HS-27A (cell line): ENCODE results near the gene ANKDD1A.
A peak's percentile ranks its signal among the peaks of the same experiment; 100 is the strongest.

Experiments used
- DNase-seq: peaks from one replicate; pipeline ENCODE4 v3.0.0-alpha.2; 2012; ENCODE audit warnings: low read depth, missing footprints

Gene ANKDD1A

DNA sequence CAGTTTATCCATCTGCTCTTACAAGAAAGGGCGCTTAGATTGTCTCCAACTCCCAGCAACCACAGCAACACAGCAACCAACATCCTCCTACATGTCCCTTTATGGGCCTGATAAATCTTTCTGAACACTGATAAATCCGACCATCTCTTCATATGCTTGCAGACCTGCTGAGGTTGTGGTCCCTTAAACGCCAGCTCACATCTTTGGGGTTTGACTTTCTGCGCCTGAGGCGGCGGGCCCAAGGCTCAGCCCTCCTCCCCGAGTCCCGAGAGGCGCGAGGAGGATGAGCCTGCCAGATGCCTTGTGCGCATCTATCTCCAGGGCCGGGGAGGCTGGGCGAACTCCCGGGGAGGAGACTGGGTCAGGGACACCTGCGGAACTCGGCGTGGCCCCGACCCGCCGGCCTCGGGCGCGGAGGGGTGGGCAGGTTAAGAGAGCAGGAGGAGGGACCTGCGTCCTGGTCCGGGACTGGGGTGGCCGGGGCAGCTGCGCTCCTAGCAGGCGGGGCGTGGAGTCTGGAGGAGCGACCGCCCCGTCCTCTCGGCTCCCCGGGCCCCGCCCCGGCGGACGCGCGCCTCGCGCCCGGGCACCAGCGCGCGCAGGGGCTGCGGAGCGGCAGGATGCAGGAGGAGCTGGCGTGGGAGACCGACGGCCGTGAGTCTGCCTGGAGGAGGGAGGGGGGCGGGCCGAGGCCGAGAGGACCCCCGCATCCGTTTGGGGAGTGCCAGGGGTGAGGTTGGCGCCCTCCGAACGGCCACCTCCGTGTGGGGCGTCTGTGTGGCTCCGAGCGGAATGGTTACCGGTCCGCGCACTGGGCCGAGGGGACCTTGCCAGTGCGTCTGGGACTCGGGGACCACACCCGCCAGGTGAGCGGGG is at the start of gene ANKDD1A:
TSS of gene ANKDD1A (plus strand) at position 592 of the 876 bp plus-strand sequence. CDS start at position 621, 29 bp downstream.
- no peak for DNase-seq

GRCh38 chr15:64861960-64862359 is 49.7 kb upstream of the ANKDD1A start:
- DNase-seq = no peak

- DNase-seq = no peak
Observed at GRCh38 chr15:64862408-64862807, 49.3 kb upstream of the ANKDD1A start.

DNA sequence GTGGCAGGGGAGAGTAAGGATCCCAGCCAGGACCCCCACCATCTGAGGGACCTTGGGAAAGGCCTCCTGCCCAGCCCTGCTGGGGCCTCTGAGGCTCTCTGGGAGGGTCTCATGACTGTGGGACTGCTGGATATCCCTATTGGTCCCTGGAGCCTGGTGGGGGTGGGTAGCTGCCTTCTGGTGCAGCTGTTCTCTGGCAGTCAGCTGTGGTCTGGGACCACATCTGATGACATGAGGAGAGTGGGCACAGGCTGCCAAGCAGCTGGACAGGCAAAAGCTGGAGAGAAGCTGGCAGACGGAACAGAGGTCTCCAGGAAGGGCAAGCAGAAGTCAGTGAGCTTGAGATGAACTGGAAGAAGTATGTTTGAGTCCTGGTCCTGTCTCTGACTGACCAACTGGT is 47.6 kb upstream of the ANKDD1A start:
- no peak for DNase-seq

DNA sequence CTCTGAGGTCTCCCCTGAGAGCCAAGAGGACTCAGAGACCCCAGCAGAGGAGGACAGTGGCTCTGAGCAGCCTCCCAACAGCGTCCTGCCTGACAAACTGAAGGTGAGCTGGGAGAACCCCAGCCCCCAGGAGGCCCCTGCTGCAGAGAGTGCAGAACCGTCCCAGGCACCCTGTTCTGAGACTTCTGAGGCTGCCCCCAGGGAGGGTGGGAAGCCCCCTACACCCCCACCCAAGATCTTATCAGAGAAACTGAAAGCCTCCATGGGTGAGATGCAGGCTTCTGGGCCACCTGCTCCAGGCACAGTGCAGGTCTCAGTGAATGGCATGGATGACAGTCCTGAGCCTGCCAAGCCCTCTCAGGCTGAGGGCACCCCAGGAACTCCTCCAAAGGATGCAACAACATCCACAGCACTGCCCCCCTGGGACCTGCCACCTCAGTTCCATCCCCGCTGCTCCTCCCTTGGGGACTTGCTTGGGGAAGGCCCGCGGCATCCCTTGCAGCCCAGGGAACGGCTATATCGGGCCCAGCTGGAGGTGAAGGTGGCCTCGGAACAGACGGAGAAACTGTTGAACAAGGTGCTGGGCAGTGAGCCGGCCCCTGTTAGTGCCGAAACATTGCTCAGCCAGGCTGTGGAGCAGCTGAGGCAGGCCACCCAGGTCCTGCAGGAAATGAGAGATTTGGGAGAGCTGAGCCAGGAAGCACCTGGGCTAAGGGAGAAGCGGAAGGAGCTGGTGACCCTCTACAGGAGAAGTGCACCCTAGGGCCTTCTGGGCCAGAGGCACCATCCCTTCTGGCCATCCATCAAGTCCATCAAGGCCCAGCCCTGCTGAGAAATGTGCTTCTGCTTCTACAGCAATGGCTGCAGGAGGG is 46.3 kb upstream of the ANKDD1A start:
- no peak for DNase-seq

- DNase-seq = no peak
Observed at GRCh38 chr15:64865998-64866520, 45.6 kb upstream of the ANKDD1A start.

DNA sequence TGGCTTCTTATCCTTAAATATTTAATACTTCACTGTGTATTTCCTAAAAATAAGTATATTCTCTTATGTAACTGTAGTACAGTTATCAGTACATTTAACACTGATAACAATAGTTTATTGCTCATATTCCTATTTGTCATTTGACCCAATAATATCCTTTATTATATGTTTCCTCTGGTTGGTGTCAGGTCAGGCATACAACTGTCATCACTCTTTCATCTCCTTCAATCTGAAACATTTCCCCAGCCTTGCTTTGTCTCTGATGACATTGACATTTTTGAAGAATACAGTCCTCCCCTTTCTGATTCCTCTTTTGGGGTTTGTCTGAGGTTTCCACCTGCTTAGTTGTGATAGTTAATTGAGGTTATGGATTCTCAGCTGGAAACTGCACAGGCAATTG is 42.2 kb upstream of the ANKDD1A start:
- no peak for DNase-seq

DNA sequence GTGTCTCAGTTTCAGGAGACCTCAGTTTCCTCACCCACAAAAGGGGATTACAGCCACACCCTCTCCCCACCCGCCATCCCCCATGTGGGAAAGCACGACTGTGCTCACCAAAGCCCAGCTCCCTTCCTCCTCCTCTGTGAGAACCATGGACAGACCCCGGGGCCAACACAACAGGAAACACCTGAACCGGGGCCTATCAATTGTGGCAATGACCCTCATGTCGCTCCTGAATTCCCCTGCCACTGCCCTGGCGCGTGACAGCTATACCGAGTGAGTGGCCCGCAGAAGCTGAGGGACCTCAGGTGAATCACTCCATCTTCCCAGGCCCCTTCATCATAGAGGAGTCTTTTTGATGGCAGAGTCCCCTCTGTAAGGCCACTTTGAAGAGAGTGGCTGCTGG is 41.3 kb upstream of the ANKDD1A start:
- DNase-seq = no peak

DNA sequence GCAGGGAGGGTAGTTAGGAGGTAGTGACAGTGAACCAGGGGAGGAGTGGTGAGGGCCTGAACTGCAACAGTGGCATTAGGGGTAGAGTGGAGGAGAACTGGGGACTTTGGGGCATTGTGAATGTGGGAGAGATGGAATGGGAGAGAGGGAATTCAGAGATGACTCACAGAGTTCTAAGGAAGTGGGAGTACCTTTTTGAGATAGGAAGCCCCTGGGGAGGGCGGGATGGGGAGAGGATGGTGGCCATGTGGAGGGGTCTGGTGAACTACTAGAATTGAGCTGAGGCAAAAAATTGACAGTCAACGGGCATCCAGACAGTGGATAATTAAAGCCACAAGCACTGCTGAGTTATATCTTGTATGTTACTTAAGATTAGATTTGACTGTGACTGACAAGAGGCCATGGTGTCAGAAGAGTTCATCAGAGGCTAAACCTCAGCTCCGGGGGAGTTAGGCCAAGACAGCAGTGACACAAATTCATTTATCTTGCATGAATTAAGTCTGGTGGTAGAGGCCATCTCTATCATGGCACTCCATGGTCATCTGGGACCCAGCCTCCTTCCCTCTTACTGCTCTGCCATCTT is 36.0 kb upstream of the ANKDD1A start:
- no peak for DNase-seq

DNA sequence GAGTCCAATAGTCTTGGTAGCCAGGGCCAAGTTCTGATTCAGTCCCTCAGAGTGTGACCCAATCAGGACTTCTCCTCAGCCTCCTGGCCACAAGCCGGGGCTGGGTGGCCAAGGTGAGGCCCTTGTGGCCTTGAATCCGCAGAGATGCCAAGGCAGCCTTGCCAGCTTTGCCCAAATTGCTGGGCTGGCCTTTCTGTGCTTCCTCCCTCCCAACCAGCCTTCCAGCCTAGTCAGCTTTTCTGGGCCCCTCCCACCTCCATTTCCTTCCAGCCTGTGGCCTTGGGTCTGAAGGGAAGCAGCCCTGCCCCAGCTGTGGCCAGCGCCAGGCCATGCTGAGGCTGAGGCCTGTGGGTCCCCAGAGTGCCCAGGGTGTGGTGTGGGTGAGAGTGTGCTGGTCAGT is 34.3 kb upstream of the ANKDD1A start:
- no peak for DNase-seq

DNA sequence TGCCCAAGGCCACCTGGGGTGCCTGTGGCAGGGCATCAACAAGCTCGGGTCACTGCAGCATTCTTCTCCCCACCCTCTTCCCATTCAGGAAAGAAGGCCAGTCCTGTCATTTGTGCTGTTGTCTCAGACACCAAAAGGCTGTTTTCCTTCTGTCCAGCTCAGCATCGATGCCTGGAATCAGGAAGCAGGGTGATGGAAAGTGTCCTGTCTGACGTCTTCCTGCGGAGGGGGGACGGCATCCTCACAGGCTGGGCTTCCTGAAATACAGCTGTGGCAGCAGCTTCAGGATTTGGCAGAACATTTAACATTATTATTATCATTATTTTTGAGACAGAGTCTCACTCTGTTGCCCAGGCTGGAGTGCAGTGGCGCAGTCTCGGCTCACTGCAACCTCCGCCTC is 33.0 kb upstream of the ANKDD1A start:
- no peak for DNase-seq

- DNase-seq = no peak
Observed at GRCh38 chr15:64883100-64883581, 28.6 kb upstream of the ANKDD1A start.

GRCh38 chr15:64883997-64884511 is 27.6 kb upstream of the ANKDD1A start:
- DNase-seq = no peak

DNA sequence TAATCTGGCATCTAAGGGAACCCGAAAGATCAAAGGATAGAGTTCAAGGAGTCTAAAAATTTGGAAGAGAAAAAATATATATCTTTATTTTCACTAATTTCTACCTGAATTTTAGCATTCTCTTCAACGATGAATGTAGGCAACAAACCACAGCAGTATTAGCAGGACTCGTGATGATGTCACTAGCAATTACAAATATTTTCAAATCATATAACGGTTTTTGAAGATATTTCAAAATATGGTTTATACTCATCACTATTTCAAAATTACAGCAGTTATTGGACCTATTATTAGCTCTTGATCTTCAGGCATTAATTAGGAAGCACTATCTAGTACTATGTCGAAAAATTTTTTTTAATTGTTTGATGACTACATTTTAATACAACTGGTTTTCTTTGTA is 27.0 kb upstream of the ANKDD1A start:
- no peak for DNase-seq

DNA sequence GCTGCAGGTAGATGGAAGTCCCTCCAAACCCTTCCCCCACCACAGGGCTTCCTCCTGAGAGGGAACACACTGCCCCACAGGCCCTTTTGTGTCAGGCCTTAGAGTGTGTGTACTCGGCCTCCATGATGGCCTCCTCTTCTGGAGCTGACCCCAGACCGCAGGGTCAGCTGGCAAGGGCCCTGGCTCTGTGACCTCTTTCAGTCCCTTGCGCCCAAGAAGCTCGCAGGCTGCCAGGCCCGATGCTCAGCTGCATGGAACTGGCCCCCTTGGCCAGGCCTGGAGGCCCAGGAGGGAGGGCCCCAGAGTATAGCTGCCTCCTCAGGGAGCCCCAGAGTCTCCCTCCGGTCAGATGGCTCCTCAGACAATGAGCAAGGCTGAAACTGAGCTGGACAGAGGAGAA is 23.4 kb upstream of the ANKDD1A start:
- no peak for DNase-seq

DNA sequence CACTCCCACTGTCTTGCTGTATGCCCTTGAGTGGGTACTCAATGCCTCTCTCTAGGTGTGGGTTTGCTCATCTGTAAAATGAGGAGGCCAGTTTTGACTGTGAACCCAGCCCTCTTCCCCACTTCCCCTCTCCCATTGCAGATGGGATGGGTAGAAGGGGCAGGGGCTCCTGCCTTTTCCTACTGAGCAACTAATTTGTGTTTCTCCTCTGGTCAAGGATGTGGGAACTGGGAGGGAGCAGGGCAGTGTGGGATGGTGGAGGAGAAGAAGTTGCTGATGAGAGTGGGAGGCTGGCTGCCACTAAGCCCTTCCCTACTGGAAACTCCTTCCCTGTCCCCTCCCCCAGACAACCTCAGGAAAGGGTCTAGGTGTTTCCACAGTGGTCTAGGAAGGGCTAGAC is 20.1 kb upstream of the ANKDD1A start:
- no peak for DNase-seq

DNA sequence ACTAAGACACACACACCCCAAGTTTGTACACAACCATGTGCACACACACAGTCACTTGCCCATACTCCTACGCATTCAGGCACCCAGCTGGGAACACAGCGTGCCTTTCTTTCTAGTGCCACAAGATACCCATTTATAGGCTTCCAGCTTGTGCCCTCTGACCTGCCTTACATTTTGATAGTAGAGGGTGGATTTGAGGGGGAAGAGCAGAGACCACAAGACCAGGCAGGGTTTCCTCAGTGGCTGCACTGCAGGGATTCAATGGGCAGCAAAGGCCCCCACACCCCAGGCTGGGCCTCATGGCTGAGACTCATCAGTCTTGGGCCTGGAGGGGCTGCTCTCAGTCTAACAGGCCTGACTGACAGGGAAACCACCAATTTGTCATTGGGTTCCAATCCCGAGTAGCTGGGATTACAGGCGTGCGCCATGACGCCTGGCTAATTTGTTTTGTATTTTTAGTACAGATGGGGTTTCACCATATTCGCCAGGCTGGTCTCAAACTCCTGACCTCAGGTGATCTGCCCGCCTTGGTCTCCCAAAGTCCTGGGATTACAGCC is 18.8 kb upstream of the ANKDD1A start:
- DNase-seq = no peak

DNA sequence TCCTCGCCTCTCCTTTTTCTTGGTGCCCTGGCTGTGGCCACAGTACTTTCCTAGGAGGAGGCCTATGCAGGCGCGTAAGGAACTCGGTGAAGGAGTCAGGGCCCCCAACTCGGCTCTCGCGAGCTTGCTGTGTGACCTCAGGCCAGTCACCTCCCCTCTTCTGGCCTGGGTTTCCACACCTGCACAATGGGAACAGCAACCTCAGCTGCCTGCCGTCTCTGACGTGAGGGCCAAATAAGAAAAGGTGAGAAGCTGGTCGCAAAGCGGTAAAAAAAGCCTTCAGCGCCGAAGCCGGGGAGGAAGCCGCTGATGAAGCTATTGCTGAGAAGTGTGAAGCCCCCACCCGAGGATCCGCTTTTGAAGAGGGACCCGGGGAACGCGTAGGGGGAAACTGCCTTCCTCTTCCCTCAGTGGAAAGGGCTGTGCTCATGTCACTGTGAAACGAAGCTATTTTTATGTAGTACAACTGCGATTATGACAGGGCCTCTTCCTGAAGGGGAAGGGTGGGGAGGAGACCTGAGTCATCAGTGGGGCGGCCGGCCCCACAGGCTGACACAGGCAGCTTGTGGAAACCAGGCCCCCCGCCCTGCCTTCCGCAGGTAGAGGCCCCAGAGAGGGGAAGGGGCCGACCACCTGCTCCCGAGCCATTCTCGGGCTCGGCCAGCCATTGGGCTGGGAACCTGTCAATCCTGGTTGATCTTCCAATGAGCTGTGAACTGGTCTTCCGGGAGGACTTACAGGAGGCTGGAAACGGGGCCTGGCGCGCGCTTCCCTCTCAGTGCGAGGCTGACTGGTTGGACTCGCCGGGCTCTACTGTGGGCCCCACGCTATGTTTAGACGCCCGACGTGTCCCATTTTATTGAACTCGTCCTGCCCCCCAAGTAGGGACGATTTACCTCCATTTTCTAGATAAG is 18.0 kb upstream of the ANKDD1A start:
- peak; percentile 64 for DNase-seq

GRCh38 chr15:64894395-64895056 is 17.2 kb upstream of the ANKDD1A start:
- no peak for DNase-seq
